K562 (cell line): ENCODE measurements around the gene SCN4A. TPM values are rescaled to one million over a fixed set of nuclear protein-coding genes. Genes with fewer than 3 reads are reported as not detected.
A peak's percentile ranks its signal among the peaks of the same experiment; 100 is the strongest.

Experiments used
- ATAC-seq: fragments of 200-7000 bp; cut with Tn5 transposase; 3 replicates; pipeline ENCODE4 v1.9.1; 2020; ENCODE audit warnings: moderate library complexity
- BruUV-seq: library from RNA; stranded (reverse); fragments of 400-500 nt; replicated peaks from 2 replicates; lab custom pipeline; 2021; lab: Mats Ljungman, UMichigan
- CTCF ChIA-PET: fragments of 300-600 bp; formaldehyde crosslinking; extraction: SDS; loops from one replicate; lab custom pipeline; 2021; ENCODE audit warnings: low intra/inter-chr PET ratio; lab: Yijun Ruan, JAX
- POLR2A ChIA-PET: fragments of 300-600, 350-650 bp; sonication (Branson Sonifier 250); formaldehyde crosslinking; extraction: SDS; loops from one replicate; lab custom pipeline; 2021; ENCODE audit warnings: antibody characterized with exemption, inconsistent platforms; lab: Yijun Ruan, JAX
- DNase-seq, 4 experiments: peaks; one replicate each; pipeline versions ENCODE4 v3.0.0 to v3.0.0-alpha.2; 2011 to 2018; ENCODE audit warnings: low spot score in 3 of 4, mixed read lengths in 3 of 4; ENCODE audit errors: extremely low read depth in 1 of 4
- FAIRE-seq: peaks from 2 replicates; lab custom pipeline; 2011; peaks lifted over from hg19 to GRCh38; lab: Jason Lieb, UNC
- H2AFZ ChIP-seq: 2 replicates; pipeline ENCODE4 v1.6.0; 2011; ENCODE audit warnings: low read depth, low read length, control low read depth, inconsistent platforms
- H3K27ac ChIP-seq: fragments of 200-600 bp; 3 replicates; pipeline ENCODE4 v1.8.0; 2011; ENCODE audit warnings: low read depth, mild to moderate bottlenecking, control low read depth, inconsistent platforms, low read length, moderate library complexity, mixed read lengths; ENCODE audit errors: extremely low read depth
- H3K27me3 ChIP-seq, 2 experiments: fragments of 300-600 bp in 1 of 2; 2 replicates in 1 of 2; 3 replicates in 1 of 2; pipeline versions ENCODE4 v1.6.0 to v1.8.0; 2011; ENCODE audit warnings: inconsistent platforms in 2 of 2, low read length in 2 of 2, mild to moderate bottlenecking in 1 of 2, mixed read lengths in 1 of 2, moderate library complexity in 1 of 2; ENCODE audit not compliant: control insufficient read depth in 2 of 2, insufficient read depth in 2 of 2
- H3K36me3 ChIP-seq: fragments of 300-600 bp; 3 replicates; pipeline ENCODE4 v1.8.0; 2011; ENCODE audit warnings: mild to moderate bottlenecking, low read length, inconsistent platforms; ENCODE audit not compliant: control insufficient read depth, insufficient read depth
- H3K4me1 ChIP-seq, 2 experiments: fragments of 200-600 bp in 1 of 2; replicated peaks in 1 of 2; 2 replicates in 1 of 2; 3 replicates in 1 of 2; pipeline versions ENCODE4 v1.5.1 to v1.8.0; 2011; ENCODE audit warnings: inconsistent platforms in 2 of 2, low read length in 2 of 2, mild to moderate bottlenecking in 1 of 2, mixed read lengths in 1 of 2, moderate library complexity in 1 of 2; ENCODE audit not compliant: control insufficient read depth in 2 of 2, insufficient read depth in 2 of 2
- H3K4me2 ChIP-seq: 2 replicates; pipeline ENCODE4 v1.6.1; 2011; ENCODE audit warnings: low read length, control low read depth, inconsistent platforms, mixed read lengths; ENCODE audit not compliant: insufficient read depth
- H3K4me3 ChIP-seq: fragments of 200-600 bp; sonication (generic), shearing (Covaris generic); 2 replicates; pipeline ENCODE4 v1.5.1; 2016; ENCODE audit warnings: control low read depth, inconsistent platforms
- H3K79me2 ChIP-seq: fragments of 200-600 bp; 3 replicates; pipeline ENCODE4 v1.8.0; 2011; ENCODE audit warnings: low read length, inconsistent platforms; ENCODE audit not compliant: control insufficient read depth, insufficient read depth
- H3K9ac ChIP-seq, 2 experiments: 2 replicates each; pipeline versions ENCODE4 v1.6.0 to v1.6.1; 2011; ENCODE audit warnings: low read depth in 2 of 2, low read length in 2 of 2, control low read depth in 1 of 2, inconsistent platforms in 1 of 2, mild to moderate bottlenecking in 1 of 2, mixed read lengths in 1 of 2; ENCODE audit not compliant: insufficient read depth in 1 of 2
- H3K9me1 ChIP-seq: one replicate; pipeline ENCODE4 v1.6.0; 2011; ENCODE audit warnings: inconsistent platforms, mild to moderate bottlenecking, low read length, moderate library complexity; ENCODE audit not compliant: control insufficient read depth, insufficient read depth
- H3K9me3 ChIP-seq: replicated peaks from 2 replicates; pipeline ENCODE4 v1.5.1; 2011; ENCODE audit warnings: low read depth, low read length, inconsistent platforms; ENCODE audit not compliant: control insufficient read depth, insufficient read depth
- H4K20me1 ChIP-seq: replicated peaks from 2 replicates; pipeline ENCODE4 v1.6.1; 2011; ENCODE audit warnings: low read length, inconsistent platforms, mixed read lengths; ENCODE audit not compliant: control insufficient read depth, insufficient read depth
- ELF2 ChIP-seq: fragments of 250-450 bp; sonication (Bioruptor Pico); IDR thresholded peaks from 2 replicates; pipeline ENCODE4 v1.5.0; 2021; ENCODE audit warnings: mild to moderate bottlenecking
- HDAC6 ChIP-seq: IDR thresholded peaks from 2 replicates; pipeline ENCODE4 v1.6.1; 2012; ENCODE audit warnings: low read depth, mild to moderate bottlenecking, control low read depth, inconsistent platforms, low read length, moderate library complexity
- KDM4B ChIP-seq, 2 experiments: fragments of 450-650 bp in 1 of 2; sonication (generic) in 1 of 2; IDR thresholded peaks; 2 replicates each; pipeline ENCODE4 v1.6.1; 2016 to 2017; ENCODE audit warnings: borderline replicate concordance in 2 of 2, antibody characterized with exemption in 1 of 2, low read depth in 1 of 2, mild to moderate bottlenecking in 1 of 2
- LCOR ChIP-seq: sonication (generic); formaldehyde crosslinking; IDR thresholded peaks from 2 replicates; pipeline ENCODE4 v1.8.0; 2022; ENCODE audit warnings: mild to moderate bottlenecking, missing genetic modification reagents
- MED1 ChIP-seq: sonication (generic); formaldehyde crosslinking; IDR thresholded peaks from 2 replicates; pipeline ENCODE4 v1.8.1; 2023; ENCODE audit warnings: missing genetic modification reagents, borderline replicate concordance
- SMC3 ChIP-seq: conservative IDR thresholded peaks from 2 replicates; pipeline ENCODE4 v1.6.1; 2011; ENCODE audit warnings: low read depth, low read length, improper control_type of control experiment; ENCODE audit not compliant: insufficient read depth
- ZNF764 ChIP-seq: fragments of 250-450 bp; sonication (Bioruptor Pico); IDR thresholded peaks from 2 replicates; pipeline ENCODE4 v1.4.0; 2020; ENCODE audit warnings: low read depth, mild to moderate bottlenecking, moderate library complexity
- WGBS: fragments of 100-300 bp; shearing (Covaris generic); methylation state at CpG from one replicate; pipeline ENCODE4 v1.1.6; 2016; ENCODE audit warnings: low coverage, mixed read lengths; ENCODE audit not compliant: insufficient coverage; ENCODE audit errors: missing lambda C conversion rate; 5-methylcytosine and 5-hydroxymethylcytosine counted together
- in situ Hi-C: fragments of 300-500 bp; cut with MboI; formaldehyde crosslinking; loops from 4 replicates; pipeline ENCODE4 v1.15.0; 2018; ENCODE audit warnings: inconsistent platforms, mixed read lengths
- intact Hi-C: fragments of 100-400 bp; cut with micrococcal nuclease; formaldehyde crosslinking; loops from 2 replicates; pipeline ENCODE4 v1.14.2; 2022
- polyA plus RNA-seq, 8 experiments: library from polyadenylated mRNA; depleted of rRNA in 4 of 8; stranded (reverse) in 5 of 8; unstranded in 3 of 8; fragments of >200 nt; fragmentation: Nextera tagmentation in 2 of 8; fragmentation: Illumina TruSeq in 1 of 8; extraction: Ambion mirVana in 2 of 8; extraction: Trizol in 1 of 8; gene quantifications; 2 replicates each; pipeline versions ENCODE4 v1.2.1 to v1.2.3, GENCODE V29; 2011 to 2014; ENCODE audit warnings: inconsistent platforms in 1 of 8, missing spikeins in 1 of 8
- total RNA-seq, 7 experiments: library from RNA; depleted of rRNA in 6 of 7; stranded (reverse); fragments of >200 nt in 6 of 7; fragmentation: Illumina TruSeq in 2 of 7; extraction: Trizol in 2 of 7; gene quantifications; 2 replicates each; pipeline versions ENCODE4 v1.2.1 to v1.2.3, GENCODE V29; 2011 to 2021; ENCODE audit warnings: low replicate concordance in 1 of 7
- TF ChIP-seq, protein P1 (sequence below), 3 experiments: IDR thresholded peaks in 2 of 3; conservative IDR thresholded peaks in 1 of 3; 2 replicates each; pipeline ENCODE4 v1.5.1; 2011 to 2012; ENCODE audit warnings: low read length in 3 of 3, mild to moderate bottlenecking in 3 of 3, control low read depth in 2 of 3, improper control_type of control experiment in 1 of 3, inconsistent platforms in 1 of 3, low read depth in 1 of 3, mixed read lengths in 1 of 3, moderate library complexity in 1 of 3; ENCODE audit not compliant: insufficient read depth in 2 of 3
- TF ChIP-seq, protein P2 (sequence below), 2 experiments: fragments of 450-650 bp; formaldehyde crosslinking in 1 of 2; IDR thresholded peaks; 2 replicates each; pipeline versions ENCODE4 v1.4.0 to v1.6.1; 2014 to 2020; ENCODE audit warnings: mild to moderate bottlenecking in 2 of 2, borderline replicate concordance in 1 of 2, low read depth in 1 of 2

The SCN4A gene
- total and polyA plus RNA-seq, 9 of the 15 experiments (the other 6 are each of a cell fraction or from before 2014, with no cell fraction given): 0.29 to 2.6 (median 1.4) TPM

DNA sequence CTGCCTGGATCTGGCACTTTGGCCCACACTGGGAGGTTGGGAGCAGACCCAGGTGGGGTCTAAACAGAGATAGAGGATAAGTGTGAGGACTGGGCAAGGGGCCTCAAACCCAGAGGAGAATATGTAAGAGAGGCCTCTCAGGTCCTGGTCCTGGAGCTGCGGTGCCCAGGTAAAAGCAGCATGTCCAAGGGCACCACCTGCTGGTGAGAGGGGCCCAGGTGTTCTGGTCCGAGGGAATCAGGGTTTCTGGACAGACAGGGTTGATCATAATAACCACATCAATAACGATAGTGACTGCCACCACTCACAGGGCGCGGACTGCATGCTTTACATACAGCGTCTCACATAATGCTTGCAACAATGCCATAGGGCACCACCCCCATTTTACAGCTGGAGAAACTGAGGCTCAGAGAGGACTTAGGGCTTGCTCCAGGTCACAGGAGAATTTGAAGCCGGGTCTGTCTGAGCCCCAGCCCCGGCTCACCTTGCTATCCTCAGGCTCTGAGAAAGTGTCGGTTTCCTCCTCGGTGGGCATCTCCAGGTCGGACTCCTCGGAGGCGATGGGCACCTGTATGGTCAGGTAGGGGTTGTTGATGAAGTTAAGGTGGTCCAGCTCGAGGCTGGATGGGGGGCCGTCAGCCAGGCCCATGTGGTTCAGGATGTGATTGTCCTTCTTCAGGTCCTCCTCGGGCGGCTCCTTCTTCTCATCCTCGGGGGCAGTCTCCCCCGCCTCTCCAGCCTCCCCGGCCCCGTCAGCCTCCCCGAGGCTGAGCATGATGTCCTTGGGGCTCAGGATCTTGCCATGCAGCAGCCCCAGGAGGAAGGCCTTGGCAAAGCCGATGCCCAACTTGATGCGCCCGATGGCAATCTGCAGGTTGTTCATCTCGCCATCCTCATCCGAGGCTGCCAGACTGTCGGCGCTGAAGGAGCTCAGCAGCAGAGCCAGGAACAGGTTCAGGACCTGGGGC, 21.5 kb downstream of the SCN4A start:
- H3K9me1 ChIP-seq: no peaks in the 10 kb centered on the region
- no peak overlapping the region for H3K4me3 ChIP-seq
- POLR2A ChIA-PET: interaction anchor here (0.7 kb wide), 1 partner anchor 194 kb away, joined by 3 read pairs; no protein-coding TSS in a partner anchor
- H3K27ac ChIP-seq: no peak overlapping the region
- ATAC-seq (peak; percentile 29; the same call in 2 of the 3 replicates), DNase-seq (peak; percentile 34 to 45 (median 42)), FAIRE-seq (no peak)
- no TSS peak for BruUV-seq
- H3K79me2 ChIP-seq: no peaks in the 10 kb centered on the region
- no peak overlapping the region for H2AFZ ChIP-seq
- intact Hi-C loops: no loop called here
- H3K4me2 ChIP-seq: no peak overlapping the region
- peaks cover 3 to 17% of the 10 kb centered on the region in 2 experiments; a peak in 2 of 5 replicates for H3K4me1 ChIP-seq
- in situ Hi-C loops: no loop called here
- no peaks in the 10 kb centered on the region for H3K9me3 ChIP-seq
- no peaks in the 10 kb centered on the region for H3K36me3 ChIP-seq
- H4K20me1 ChIP-seq: 0 out of 2 replicates have a peak, but pooled peaks cover 8% of the 10 kb centered on the region
- WGBS: 18% methylated on average over 27 of the region's 29 CpGs
- H3K9ac ChIP-seq: no peak overlapping the region
- CTCF ChIA-PET: interaction anchor here (0.5 kb wide), 1 partner anchor 40 kb away, joined by 3 read pairs; no protein-coding TSS in a partner anchor
- peaks cover 16 to 52% of the 10 kb centered on the region in 2 experiments; a peak in 4 of 5 replicates for H3K27me3 ChIP-seq
- no peak for TF ChIP-seq MED1
- TF ChIP-seq ZNF764 (CRISPR knock-in tag): no peak
- TF ChIP-seq KDM4B (IDR thresholded peaks at IDR 0.05; ENCODE audit: borderline replicate concordance in 2 of 2, low read depth in 1 of 2): no peak
- TF ChIP-seq LCOR (CRISPR knock-in tag): no peak
- 0 out of 2 replicates have a peak, but pooled peaks have one; percentile 16 for TF ChIP-seq SMC3
- TF ChIP-seq, protein P1, sequence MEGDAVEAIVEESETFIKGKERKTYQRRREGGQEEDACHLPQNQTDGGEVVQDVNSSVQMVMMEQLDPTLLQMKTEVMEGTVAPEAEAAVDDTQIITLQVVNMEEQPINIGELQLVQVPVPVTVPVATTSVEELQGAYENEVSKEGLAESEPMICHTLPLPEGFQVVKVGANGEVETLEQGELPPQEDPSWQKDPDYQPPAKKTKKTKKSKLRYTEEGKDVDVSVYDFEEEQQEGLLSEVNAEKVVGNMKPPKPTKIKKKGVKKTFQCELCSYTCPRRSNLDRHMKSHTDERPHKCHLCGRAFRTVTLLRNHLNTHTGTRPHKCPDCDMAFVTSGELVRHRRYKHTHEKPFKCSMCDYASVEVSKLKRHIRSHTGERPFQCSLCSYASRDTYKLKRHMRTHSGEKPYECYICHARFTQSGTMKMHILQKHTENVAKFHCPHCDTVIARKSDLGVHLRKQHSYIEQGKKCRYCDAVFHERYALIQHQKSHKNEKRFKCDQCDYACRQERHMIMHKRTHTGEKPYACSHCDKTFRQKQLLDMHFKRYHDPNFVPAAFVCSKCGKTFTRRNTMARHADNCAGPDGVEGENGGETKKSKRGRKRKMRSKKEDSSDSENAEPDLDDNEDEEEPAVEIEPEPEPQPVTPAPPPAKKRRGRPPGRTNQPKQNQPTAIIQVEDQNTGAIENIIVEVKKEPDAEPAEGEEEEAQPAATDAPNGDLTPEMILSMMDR (IDR thresholded peaks at IDR 0.05 in 2 of 3, conservative IDR thresholded peaks at IDR 0.05 in 1 of 3; ENCODE audit: insufficient read depth in 2 of 3, low read depth in 1 of 3, low read length in 3 of 3): peak; percentile 42 to 48 (median 46)
- TF ChIP-seq, protein P2, sequence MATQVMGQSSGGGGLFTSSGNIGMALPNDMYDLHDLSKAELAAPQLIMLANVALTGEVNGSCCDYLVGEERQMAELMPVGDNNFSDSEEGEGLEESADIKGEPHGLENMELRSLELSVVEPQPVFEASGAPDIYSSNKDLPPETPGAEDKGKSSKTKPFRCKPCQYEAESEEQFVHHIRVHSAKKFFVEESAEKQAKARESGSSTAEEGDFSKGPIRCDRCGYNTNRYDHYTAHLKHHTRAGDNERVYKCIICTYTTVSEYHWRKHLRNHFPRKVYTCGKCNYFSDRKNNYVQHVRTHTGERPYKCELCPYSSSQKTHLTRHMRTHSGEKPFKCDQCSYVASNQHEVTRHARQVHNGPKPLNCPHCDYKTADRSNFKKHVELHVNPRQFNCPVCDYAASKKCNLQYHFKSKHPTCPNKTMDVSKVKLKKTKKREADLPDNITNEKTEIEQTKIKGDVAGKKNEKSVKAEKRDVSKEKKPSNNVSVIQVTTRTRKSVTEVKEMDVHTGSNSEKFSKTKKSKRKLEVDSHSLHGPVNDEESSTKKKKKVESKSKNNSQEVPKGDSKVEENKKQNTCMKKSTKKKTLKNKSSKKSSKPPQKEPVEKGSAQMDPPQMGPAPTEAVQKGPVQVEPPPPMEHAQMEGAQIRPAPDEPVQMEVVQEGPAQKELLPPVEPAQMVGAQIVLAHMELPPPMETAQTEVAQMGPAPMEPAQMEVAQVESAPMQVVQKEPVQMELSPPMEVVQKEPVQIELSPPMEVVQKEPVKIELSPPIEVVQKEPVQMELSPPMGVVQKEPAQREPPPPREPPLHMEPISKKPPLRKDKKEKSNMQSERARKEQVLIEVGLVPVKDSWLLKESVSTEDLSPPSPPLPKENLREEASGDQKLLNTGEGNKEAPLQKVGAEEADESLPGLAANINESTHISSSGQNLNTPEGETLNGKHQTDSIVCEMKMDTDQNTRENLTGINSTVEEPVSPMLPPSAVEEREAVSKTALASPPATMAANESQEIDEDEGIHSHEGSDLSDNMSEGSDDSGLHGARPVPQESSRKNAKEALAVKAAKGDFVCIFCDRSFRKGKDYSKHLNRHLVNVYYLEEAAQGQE (IDR thresholded peaks at IDR 0.05; ENCODE audit: borderline replicate concordance): peak; percentile 14; the same call in 1 of the 2 replicates
- TF ChIP-seq, protein P2 (CRISPR knock-in tag; IDR thresholded peaks at IDR 0.05; ENCODE audit: low read depth): no peak
- no peak for TF ChIP-seq HDAC6
- TF ChIP-seq ELF2 (CRISPR knock-in tag): no peak
